Measurements from ENCODE around the gene PBX1. TPM values are rescaled to one million over a fixed set of nuclear protein-coding genes. Genes with fewer than 3 reads are reported as not detected.

The PBX1 gene
- total and polyA plus RNA-seq, 10 of the 15 experiments (the other 5 are each of a cell fraction or from before 2014, with no cell fraction given), result 0.05 to 0.28 (median 0.11) TPM; not detected in 5

DNA sequence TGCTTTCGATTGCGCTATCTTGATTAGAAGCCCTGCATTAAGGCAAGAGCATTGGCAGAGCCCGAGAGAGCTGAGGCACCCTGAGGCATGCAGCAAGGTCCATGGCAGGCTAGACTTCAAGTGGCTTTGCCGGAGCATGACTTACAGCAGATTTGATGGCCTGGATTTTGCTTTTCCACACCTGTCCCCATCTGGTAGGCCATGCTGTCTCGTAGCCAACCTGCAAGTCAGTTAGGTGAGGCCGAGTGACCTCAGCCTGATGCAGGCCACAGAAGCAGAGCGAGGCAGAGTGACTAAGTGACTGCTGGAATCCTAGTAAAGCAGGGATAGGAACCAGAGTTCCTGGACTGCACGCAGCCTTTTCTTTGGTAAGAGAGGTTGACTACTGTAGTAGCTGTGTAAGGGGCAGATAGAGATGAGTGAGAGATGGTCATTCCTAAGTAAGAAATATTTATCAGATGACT is 148.9 kb downstream of the PBX1 start (continued):
- TF ChIP-seq, protein P1, sequence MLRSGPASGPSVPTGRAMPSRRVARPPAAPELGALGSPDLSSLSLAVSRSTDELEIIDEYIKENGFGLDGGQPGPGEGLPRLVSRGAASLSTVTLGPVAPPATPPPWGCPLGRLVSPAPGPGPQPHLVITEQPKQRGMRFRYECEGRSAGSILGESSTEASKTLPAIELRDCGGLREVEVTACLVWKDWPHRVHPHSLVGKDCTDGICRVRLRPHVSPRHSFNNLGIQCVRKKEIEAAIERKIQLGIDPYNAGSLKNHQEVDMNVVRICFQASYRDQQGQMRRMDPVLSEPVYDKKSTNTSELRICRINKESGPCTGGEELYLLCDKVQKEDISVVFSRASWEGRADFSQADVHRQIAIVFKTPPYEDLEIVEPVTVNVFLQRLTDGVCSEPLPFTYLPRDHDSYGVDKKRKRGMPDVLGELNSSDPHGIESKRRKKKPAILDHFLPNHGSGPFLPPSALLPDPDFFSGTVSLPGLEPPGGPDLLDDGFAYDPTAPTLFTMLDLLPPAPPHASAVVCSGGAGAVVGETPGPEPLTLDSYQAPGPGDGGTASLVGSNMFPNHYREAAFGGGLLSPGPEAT (IDR thresholded peaks at IDR 0.05; ENCODE audit: low read depth), result no peak
- TF ChIP-seq IRF5 (IDR thresholded peaks at IDR 0.05; ENCODE audit: borderline replicate concordance) (no peak), EGR1 (IDR thresholded peaks at IDR 0.05; ENCODE audit: borderline replicate concordance in 1 of 2, low read depth in 2 of 2, low read length in 2 of 2) (no peak)

DNA sequence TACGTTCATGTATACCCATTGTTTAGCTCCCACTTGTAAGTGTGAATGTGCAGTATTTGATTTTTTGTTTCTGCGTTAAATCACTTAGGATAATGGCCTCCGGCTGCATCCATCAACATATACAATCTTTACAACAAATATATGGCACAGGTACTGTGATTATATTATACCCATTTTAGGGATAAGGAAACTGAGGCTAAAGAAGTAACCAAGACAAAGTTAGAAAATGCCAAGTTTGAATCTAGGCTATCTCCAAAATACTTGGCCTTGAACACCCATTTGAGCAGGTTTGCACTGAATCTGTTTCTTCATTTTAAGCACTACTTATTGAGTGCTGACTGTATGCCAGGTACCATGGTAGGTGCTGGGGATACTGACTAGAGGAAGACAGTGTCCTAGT is 149.6 kb downstream of the PBX1 start:
- in situ Hi-C loops (cut with MboI) (no loop called here), intact Hi-C loops (cut with micrococcal nuclease; ENCODE audit: unreplicated experiment) (no loop called here)
- no TSS peak for BruUV-seq (replicated peaks)
- FAIRE-seq (no peak), ATAC-seq (no peak), DNase-seq (ENCODE audit: low read depth, low spot score) (no peak)
- SMC1A ChIA-PET (ENCODE audit: uncharacterized antibody, unreplicated experiment), result no interaction called here
- Histone ChIP-seq H3K9me3 (replicated peaks; ENCODE audit: control insufficient read depth, insufficient read depth, low read length) (no peaks in the 10 kb centered on the region), H3K4me2 (ENCODE audit: control insufficient read depth, insufficient read depth) (no peak overlapping the region), H3K27me3 (replicated peaks in 1 of 2; ENCODE audit: control insufficient read depth in 2 of 2, insufficient read depth in 2 of 2, low read length in 1 of 2) (no peaks in the 10 kb centered on the region), H2AFZ (ENCODE audit: control insufficient read depth, low read depth, low read length) (no peak overlapping the region), H3K79me2 (ENCODE audit: control insufficient read depth, insufficient read depth, low read length) (no peaks in the 10 kb centered on the region), H3K9ac (ENCODE audit: control insufficient read depth, insufficient read depth, low read length) (no peak overlapping the region), H3K4me1 (ENCODE audit: control insufficient read depth, insufficient read depth, low read length) (no peaks in the 10 kb centered on the region), H4K20me1 (ENCODE audit: control insufficient read depth, insufficient read depth) (no peaks in the 10 kb centered on the region), H3K36me3 (ENCODE audit: control insufficient read depth in 2 of 2, insufficient read depth in 2 of 2, low read length in 1 of 2) (no peaks in the 10 kb centered on the region), H3K27ac (ENCODE audit: control insufficient read depth, insufficient read depth) (no peak overlapping the region), H3K4me3 (no peak overlapping the region)
- TF ChIP-seq ZBTB4 (CRISPR knock-in tag; IDR thresholded peaks at IDR 0.05) (no peak), E4F1 (IDR thresholded peaks at IDR 0.05; ENCODE audit: borderline replicate concordance, partially characterized antibody) (no peak), NFYB (IDR thresholded peaks at IDR 0.05; ENCODE audit: insufficient read depth, low read depth, low read length) (no peak), WRNIP1 (IDR thresholded peaks at IDR 0.05; ENCODE audit: borderline replicate concordance, low read depth, low read length) (no peak), CBFB (IDR thresholded peaks at IDR 0.05; ENCODE audit: low read depth) (no peak), MYC (IDR thresholded peaks at IDR 0.05; ENCODE audit: insufficient read depth, insufficient read length, insufficient replicate concordance, low read length, severe bottlenecking) (no peak), KLF5 (IDR thresholded peaks at IDR 0.05; ENCODE audit: partially characterized antibody) (no peak), BCL11A (IDR thresholded peaks at IDR 0.05; ENCODE audit: low read depth, low read length) (no peak), KDM1A (IDR thresholded peaks at IDR 0.05; ENCODE audit: borderline replicate concordance) (no peak), ZSCAN29 (IDR thresholded peaks at IDR 0.05) (no peak), SMAD5 (IDR thresholded peaks at IDR 0.05; ENCODE audit: low read depth) (no peak)
- CTCF ChIA-PET, result no interaction called here
- POLR2A ChIA-PET, result no interaction called here
- RAD21 ChIA-PET (ENCODE audit: unreplicated experiment), result no interaction called here
- 54% methylated on average over 3 of the region's 3 CpGs for WGBS (ENCODE audit: insufficient coverage, insufficient replicate concordance, low lambda C conversion rate, missing lambda C conversion rate)
